Erythroblast (primary cell): ENCODE data around the gene CFDP1.

Experiments
- DNase-seq, 2 experiments: peaks; one replicate each; lab custom pipeline; 2025; lab: John Stamatoyannopoulos, UW
- GATA1 ChIP-seq: IDR thresholded peaks from 2 replicates; pipeline ENCODE4 v1.6.1; 2011; ENCODE audit warnings: low read depth, mild to moderate bottlenecking, control low read depth, low read length, moderate library complexity
- POLR2A ChIP-seq: IDR thresholded peaks from 2 replicates; pipeline ENCODE4 v1.6.1; 2011; ENCODE audit warnings: mild to moderate bottlenecking, low read length

The CFDP1 gene

GRCh38 chr16:75247249-75247648 lies 186.1 kb downstream of the CFDP1 start:
- no peak for DNase-seq
- TF ChIP-seq POLR2A: no peak
- no peak for TF ChIP-seq GATA1

- no peak for DNase-seq
- TF ChIP-seq POLR2A (no peak), GATA1 (no peak)
Measured at GRCh38 chr16:75246504-75247205, 186.6 kb downstream of the CFDP1 start.

GRCh38 chr16:75244844-75245758 lies 188.2 kb downstream of the CFDP1 start:
- TF ChIP-seq POLR2A (no peak), GATA1 (no peak)
- DNase-seq: no peak

- TF ChIP-seq GATA1: no peak
- TF ChIP-seq POLR2A: no peak
- no peak for DNase-seq
Measured at GRCh38 chr16:75244225-75244809, 189.0 kb downstream of the CFDP1 start.
